HFF-Myc (cell line): ENCODE data around the gene CLDN19.
A peak's percentile ranks its signal among the peaks of the same experiment; 100 is the strongest.

Experiments used
- DNase-seq: peaks from one replicate; pipeline ENCODE4 v3.0.0-alpha.2; 2011; ENCODE audit warnings: low read depth; ENCODE audit errors: extremely low read depth
- H3K4me3 ChIP-seq: replicated peaks from 2 replicates; pipeline ENCODE4 v1.5.1; 2011; ENCODE audit warnings: low read depth, mild to moderate bottlenecking, control low read depth, low read length
- CTCF ChIP-seq: IDR thresholded peaks from 2 replicates; pipeline ENCODE4 v1.5.1; 2012; ENCODE audit warnings: mild to moderate bottlenecking, low read depth, low read length, control low read depth; ENCODE audit errors: missing control alignments

Gene CLDN19

GRCh38 chr1:42690477-42691156 is 49.4 kb downstream of the CLDN19 start:
- DNase-seq = no peak
- H3K4me3 ChIP-seq = no peak overlapping the region
- TF ChIP-seq CTCF = no peak

GRCh38 chr1:42689912-42690311 is 50.1 kb downstream of the CLDN19 start:
- DNase-seq = no peak
- no peak for TF ChIP-seq CTCF
- H3K4me3 ChIP-seq = no peak overlapping the region

- no peak for DNase-seq
- TF ChIP-seq CTCF = no peak
- H3K4me3 ChIP-seq = peak overlapping the region; percentile 92
These were observed 53.6 kb downstream of the CLDN19 start for GRCh38 chr1:42686418-42686817.

- no peak for TF ChIP-seq CTCF
- H3K4me3 ChIP-seq = peak overlapping the region; percentile 92
- DNase-seq = no peak
These were observed 55.9 kb downstream of the CLDN19 start for GRCh38 chr1:42684139-42684538.
